Small intestine (tissue), 7 donors: Measurements from ENCODE around the gene PALLD. TPM values are rescaled to one million over a fixed set of nuclear protein-coding genes. Genes with fewer than 3 reads are reported as not detected.

Experiments used
- DNase-seq, 2 donors: peaks; one replicate each; pipeline versions ENCODE4 v3.0.0 to v3.0.0-alpha.2; 2013
- FAIRE-seq: peaks from 2 replicates; lab custom pipeline; 2012; peaks lifted over from hg19 to GRCh38; lab: Jason Lieb, UNC
- H3K27ac ChIP-seq, 3 donors: one replicate each; pipeline ENCODE4 v1.5.1; 2013; ENCODE audit warnings: low read length in 2 of 3, mild to moderate bottlenecking in 2 of 3, control low read depth in 1 of 3, inconsistent platforms in 1 of 3, low read depth in 1 of 3, moderate library complexity in 1 of 3
- H3K27me3 ChIP-seq, 3 donors: one replicate each; pipeline ENCODE4 v1.6.1; 2013; ENCODE audit warnings: low read length in 3 of 3, inconsistent platforms in 1 of 3; ENCODE audit not compliant: control insufficient read depth in 3 of 3, insufficient read depth in 3 of 3
- H3K36me3 ChIP-seq, 3 donors: one replicate each; pipeline ENCODE4 v1.6.1; 2013; ENCODE audit warnings: low read length in 3 of 3, inconsistent platforms in 1 of 3, low read depth in 1 of 3, mild to moderate bottlenecking in 1 of 3, moderate library complexity in 1 of 3; ENCODE audit not compliant: control insufficient read depth in 3 of 3, insufficient read depth in 2 of 3
- H3K4me1 ChIP-seq, 3 donors: one replicate each; pipeline ENCODE4 v1.6.1; 2013; ENCODE audit warnings: low read length in 2 of 3, inconsistent platforms in 1 of 3, low read depth in 1 of 3, mild to moderate bottlenecking in 1 of 3, moderate library complexity in 1 of 3; ENCODE audit not compliant: control insufficient read depth in 3 of 3, insufficient read depth in 2 of 3
- H3K4me3 ChIP-seq, 3 donors: one replicate each; pipeline ENCODE4 v1.5.1; 2013; ENCODE audit warnings: low read length in 3 of 3, control low read depth in 1 of 3, inconsistent platforms in 1 of 3, low read depth in 1 of 3, mild to moderate bottlenecking in 1 of 3, moderate library complexity in 1 of 3
- H3K9me3 ChIP-seq, 2 donors: one replicate each; pipeline ENCODE4 v1.6.1; 2013; ENCODE audit warnings: low read depth in 1 of 2, low read length in 1 of 2; ENCODE audit not compliant: control insufficient read depth in 2 of 2, insufficient read depth in 1 of 2
- WGBS, 3 donors: extraction: QIAGEN DNeasy Blood & Tissue Kit; methylation state at CpG; one replicate each; pipeline ENCODE4 v1.1.7; 2013; 5-methylcytosine and 5-hydroxymethylcytosine counted together
- polyA plus RNA-seq, 4 donors: library from polyadenylated mRNA; stranded (reverse) in 3 of 4; unstranded in 1 of 4; fragments of 200-250 nt in 3 of 4; fragments of 120-200 nt in 1 of 4; gene quantifications; one replicate each; pipeline versions ENCODE4 v1.2.1 to v1.2.3, GENCODE V29; 2013
- donor health status: healthy with polysubstance abuse.
- donor health status: control.
- donor health status: control.
- donor health status: Bipolar disorder and iron deficiency.
- donor health status: healthy.

Gene PALLD
- polyA plus RNA-seq, 4 donors = 31.3 to 58.9 (median 38.0) TPM

DNA sequence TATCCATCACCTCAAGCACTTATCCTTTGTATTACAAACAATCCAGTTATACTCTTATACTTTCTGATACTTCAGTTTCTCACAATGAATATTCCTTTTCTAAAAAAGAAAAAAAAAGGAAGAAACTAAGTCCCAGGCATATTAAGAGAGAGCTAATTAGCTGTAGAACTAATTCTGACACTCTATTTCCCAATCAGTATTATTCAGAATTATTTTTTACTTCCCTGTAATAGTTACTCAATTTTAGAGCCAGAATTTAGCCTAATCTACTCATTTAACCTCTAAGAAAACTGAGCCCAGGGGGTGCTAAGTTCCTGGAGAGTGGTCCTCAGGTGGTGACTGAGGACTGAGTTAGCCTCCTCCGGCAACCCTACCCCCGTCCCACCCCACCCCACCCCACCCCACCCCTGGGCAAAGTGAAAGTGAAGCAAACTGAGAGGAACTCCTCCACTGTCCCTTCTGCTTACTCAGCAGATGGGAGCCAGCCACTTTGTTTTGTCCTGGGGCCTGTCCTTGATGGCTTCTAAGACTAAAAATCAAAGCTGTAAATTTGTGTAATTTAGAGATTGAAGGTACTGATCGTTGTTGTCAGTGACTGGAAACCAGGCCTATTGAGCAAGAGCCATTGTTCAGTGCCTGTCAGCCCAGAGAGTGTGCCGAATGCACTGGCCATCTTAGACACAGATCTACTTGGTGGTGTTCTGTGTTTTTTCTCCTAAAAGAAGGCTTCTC, 351.1 kb downstream of the PALLD start:
- 19 to 22% (median 21%) methylated on average over 4 of the region's 4 CpGs for WGBS, 3 donors
- peak overlapping the region in 1 of 3 donors; percentile 85 for H3K27ac ChIP-seq
- no peaks in the 10 kb centered on the region for H3K9me3 ChIP-seq
- no peak overlapping the region for H3K4me3 ChIP-seq
- H3K36me3 ChIP-seq = peaks cover 0 to 2% (median 0%) of the 10 kb centered on the region in 3 donors
- peak; percentile 28 to 69 for DNase-seq
- no peak for FAIRE-seq
- peaks cover 3 to 15% (median 6%) of the 10 kb centered on the region in 3 donors for H3K4me1 ChIP-seq
- no peaks in the 10 kb centered on the region for H3K27me3 ChIP-seq

DNA sequence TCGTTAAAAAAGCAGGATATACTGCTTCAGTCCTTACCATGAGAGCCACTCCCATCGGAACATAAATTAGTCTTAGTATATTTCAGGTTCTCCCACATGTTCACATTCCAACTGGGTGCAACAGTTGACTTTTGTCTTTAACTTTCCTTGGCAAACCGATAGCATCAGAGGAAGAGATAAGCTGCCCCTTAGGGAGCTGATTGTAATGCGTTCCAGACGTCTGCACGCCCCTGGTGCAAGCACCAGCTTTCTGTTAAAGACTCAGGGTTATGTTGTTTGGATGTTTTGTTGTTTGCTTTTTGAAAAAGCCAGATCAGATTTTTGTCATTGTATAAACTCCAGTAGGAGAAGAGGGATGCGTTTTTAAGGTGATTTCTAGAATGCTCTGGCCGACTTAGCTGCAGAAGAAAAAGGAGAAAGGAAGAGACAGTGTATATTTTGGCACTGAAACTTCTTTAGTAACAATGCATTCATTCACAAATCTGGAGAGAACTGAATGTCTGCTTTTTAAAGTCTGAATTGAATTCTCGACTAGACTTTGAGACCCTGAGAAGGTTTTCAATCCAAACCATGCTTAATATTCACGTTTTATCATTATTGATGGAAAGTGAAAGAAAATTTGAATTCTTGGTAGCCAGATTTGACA, 352.3 kb downstream of the PALLD start:
- 21 to 23% (median 21%) methylated on average over 10 of the region's 10 CpGs for WGBS, 3 donors
- Histone ChIP-seq H3K27ac (no peak overlapping the region), H3K36me3 (peaks cover 0 to 7% (median 2%) of the 10 kb centered on the region in 3 donors), H3K4me3 (no peak overlapping the region), H3K4me1 (peaks cover 3 to 15% (median 6%) of the 10 kb centered on the region in 3 donors), H3K27me3 (no peaks in the 10 kb centered on the region), H3K9me3 (no peaks in the 10 kb centered on the region)
- FAIRE-seq = no peak
- no peak for DNase-seq

DNA sequence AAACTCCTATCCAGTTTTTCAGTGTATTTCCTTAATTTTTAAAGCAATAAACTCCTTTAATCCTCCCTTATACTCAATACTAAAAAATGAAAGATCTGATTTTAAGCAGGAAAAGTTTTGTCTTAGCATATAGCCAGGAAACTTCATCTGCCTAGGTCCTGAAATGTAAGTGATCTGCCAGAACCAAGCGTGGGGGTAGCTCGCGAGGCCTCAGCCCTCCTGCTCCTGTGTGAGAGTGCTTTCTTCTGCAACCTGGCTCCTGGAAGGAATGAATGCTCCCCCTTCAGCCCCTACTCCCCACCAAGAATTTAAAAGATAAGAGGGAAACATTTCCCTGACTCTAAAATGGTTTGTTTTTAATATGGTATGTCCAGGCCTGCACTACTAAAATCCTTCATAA, 353.1 kb downstream of the PALLD start:
- no peak for DNase-seq
- no peak overlapping the region for H3K27ac ChIP-seq
- peaks cover 0 to 7% (median 2%) of the 10 kb centered on the region in 3 donors for H3K36me3 ChIP-seq
- peaks cover 3 to 10% (median 6%) of the 10 kb centered on the region in 3 donors for H3K4me1 ChIP-seq
- no peak overlapping the region for H3K4me3 ChIP-seq
- no peaks in the 10 kb centered on the region for H3K9me3 ChIP-seq
- H3K27me3 ChIP-seq = no peaks in the 10 kb centered on the region
- WGBS, 3 donors = 92 to 96% (median 94%) methylated on average over 3 of the region's 3 CpGs
- no peak for FAIRE-seq

DNA sequence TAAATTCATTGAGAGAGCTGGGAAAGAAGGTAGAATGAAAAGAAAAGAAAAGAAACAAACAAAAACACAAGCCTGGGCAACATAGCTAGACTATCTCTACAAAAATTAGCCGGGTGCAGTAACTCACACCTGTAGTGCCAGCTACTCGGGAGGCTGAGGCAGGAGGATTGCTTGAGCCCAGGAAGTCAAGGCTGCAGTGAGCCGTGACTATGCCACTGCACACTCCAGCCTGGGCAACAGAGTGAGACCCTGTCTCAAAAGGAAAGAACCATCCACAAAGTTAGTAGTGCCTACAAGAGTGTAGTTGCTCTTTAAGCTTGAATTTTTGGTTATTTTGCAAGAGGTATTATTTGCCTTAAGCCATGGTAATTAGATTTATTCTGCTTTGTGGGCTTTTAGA, 355.5 kb downstream of the PALLD start:
- no peak for FAIRE-seq
- whole genome bisulfite sequencing, 3 donors = 90 to 97% (median 91%) methylated on average over 3 of the region's 3 CpGs
- no peaks in the 10 kb centered on the region for H3K9me3 ChIP-seq

DNA sequence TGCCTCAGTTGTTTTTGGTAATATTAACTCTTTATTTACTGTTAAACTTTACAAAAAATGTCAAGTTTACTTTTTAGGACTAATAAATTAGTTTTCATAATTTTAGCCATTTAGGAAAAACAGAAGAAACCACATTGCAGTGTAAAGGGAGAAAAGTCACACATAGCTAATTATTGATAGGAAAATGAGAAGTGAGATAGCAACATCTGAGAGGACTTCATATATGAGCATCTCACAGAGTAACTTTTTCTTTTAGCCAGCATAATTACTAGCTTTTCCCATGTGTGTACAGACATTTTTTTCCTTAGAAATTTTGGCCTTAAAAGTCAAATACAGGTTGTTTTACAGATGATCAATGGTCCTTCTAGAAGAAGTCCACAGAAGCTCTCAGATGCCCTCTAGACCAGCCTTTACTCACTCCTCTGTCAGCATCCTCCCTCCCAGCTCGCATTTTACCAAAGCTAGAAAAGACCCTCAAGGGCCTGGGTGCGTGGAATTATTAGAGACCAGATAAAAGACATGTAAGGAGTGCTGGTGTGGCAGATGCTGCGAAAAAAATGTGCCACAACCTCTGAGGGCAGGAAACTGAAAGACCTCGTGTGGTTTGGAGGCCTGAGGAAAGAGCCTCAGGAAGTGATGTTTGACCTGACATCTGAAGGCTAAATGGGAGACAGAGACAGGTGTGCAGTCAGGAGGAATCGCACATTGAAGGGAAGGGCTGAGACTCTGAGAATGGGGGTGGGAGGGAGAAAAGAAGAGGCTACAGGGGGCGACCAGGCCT, 356.3 kb downstream of the PALLD start:
- 68 to 78% (median 71%) methylated on average over 6 of the region's 6 CpGs for WGBS, 3 donors
- Histone ChIP-seq H3K27ac (peak overlapping the region in 1 of 3 donors; percentile 4), H3K4me1 (peaks cover 3 to 10% (median 6%) of the 10 kb centered on the region in 3 donors)

More for the DNA sequence above, 355.5 kb downstream of the PALLD start:
- peaks cover 0 to 7% (median 2%) of the 10 kb centered on the region in 3 donors for H3K36me3 ChIP-seq
- no peak for DNase-seq
- no peak overlapping the region for H3K4me3 ChIP-seq
- no peak overlapping the region for H3K27ac ChIP-seq
- H3K4me1 ChIP-seq = peaks cover 3 to 10% (median 6%) of the 10 kb centered on the region in 3 donors
- H3K27me3 ChIP-seq = no peaks in the 10 kb centered on the region

DNA sequence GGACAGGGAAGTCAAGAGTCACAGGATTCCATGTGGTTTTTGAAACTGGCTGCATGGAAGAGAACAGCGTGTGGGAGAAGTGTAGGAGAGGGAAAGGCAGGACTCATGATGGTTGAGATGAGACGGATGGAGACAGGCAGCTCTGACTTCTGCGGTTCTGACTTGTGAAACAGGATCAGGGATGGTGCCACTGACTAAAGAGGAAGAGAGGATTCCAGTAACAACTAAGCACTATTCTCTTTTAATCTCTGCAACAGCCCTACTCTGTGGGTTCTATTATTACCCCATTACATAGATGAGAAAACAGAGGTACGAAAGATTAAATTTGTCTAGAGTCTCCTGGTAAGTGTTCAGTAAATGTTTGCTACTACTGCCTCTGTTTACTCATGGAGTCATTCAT, 356.9 kb downstream of the PALLD start:
- no peak for FAIRE-seq
- Histone ChIP-seq H3K4me3 (no peak overlapping the region), H3K27me3 (no peaks in the 10 kb centered on the region), H3K36me3 (peaks cover 0 to 7% (median 2%) of the 10 kb centered on the region in 3 donors), H3K9me3 (no peaks in the 10 kb centered on the region), H3K27ac (peak overlapping the region in 1 of 3 donors; percentile 3), H3K4me1 (peaks cover 0 to 4% (median 3%) of the 10 kb centered on the region in 3 donors)
- no peak for DNase-seq
- 84 to 91% (median 87%) methylated on average over 4 of the region's 4 CpGs for WGBS, 3 donors

More for the DNA sequence above, 356.3 kb downstream of the PALLD start:
- FAIRE-seq (no peak), DNase-seq (no peak)
- no peaks in the 10 kb centered on the region for H3K27me3 ChIP-seq
- H3K4me3 ChIP-seq = no peak overlapping the region
- peaks cover 0 to 7% (median 2%) of the 10 kb centered on the region in 3 donors for H3K36me3 ChIP-seq
- no peaks in the 10 kb centered on the region for H3K9me3 ChIP-seq

DNA sequence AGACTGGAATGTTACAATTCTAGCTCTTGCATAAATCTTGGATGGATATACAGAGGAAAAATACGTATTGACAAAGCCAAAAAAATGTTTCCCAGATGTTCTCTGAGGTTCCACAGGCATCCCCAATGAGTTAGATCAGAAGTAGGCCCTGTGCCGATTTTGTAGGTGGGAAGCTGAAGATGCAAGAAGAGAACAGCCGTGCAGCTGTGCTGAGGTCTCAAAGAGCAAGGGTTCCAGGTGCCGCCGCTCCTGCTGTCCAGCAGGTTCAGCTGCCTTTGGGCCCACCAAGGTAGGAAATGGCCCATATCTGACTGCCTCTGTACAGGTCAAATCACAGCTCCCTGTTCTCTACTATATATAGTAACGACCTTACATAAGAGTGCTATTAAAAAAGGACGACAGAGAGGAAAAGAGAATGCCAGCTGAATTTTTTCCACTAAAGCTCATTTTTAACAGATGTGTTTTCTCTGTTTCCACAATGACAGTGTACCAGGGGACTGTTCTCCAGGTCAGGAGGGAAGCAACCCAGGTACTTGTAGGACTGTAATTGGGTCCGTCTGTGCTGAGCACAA, 357.6 kb downstream of the PALLD start:
- Histone ChIP-seq H3K27ac (peak overlapping the region in 1 of 3 donors; percentile 43), H3K9me3 (no peaks in the 10 kb centered on the region), H3K36me3 (peaks cover 0 to 7% (median 2%) of the 10 kb centered on the region in 3 donors), H3K4me3 (no peak overlapping the region), H3K27me3 (no peaks in the 10 kb centered on the region), H3K4me1 (no peaks in the 10 kb centered on the region)
- FAIRE-seq = no peak
- no peak for DNase-seq
- 74 to 93% (median 85%) methylated on average over 8 of the region's 8 CpGs for WGBS, 3 donors

DNA sequence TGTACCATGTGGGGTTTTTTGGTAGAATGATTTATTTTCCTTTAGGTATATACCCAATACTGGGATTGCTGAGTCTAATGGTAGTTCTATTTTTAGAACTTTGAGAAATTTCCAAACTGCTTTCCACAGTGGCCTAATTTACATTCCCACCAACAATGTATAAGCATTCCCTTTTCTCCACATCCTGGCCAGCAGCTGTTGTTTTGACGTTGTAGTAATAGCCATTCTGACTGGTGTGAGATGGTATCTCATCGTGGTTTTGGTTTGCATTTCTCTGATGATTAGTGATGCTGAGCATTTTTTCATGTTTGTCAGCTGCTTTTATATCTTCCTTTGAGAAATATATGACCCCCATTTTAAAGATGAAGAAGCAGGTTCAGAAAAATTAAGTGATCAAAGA, 359.5 kb downstream of the PALLD start:
- WGBS, 3 donors = 56 to 83% (median 74%) methylated on average over 2 of the region's 2 CpGs
- peaks cover 0 to 7% (median 2%) of the 10 kb centered on the region in 3 donors for H3K36me3 ChIP-seq
- DNase-seq (no peak), FAIRE-seq (no peak)
- no peaks in the 10 kb centered on the region for H3K27me3 ChIP-seq
- H3K9me3 ChIP-seq = no peaks in the 10 kb centered on the region
- H3K27ac ChIP-seq = no peak overlapping the region
- no peaks in the 10 kb centered on the region for H3K4me1 ChIP-seq
- no peak overlapping the region for H3K4me3 ChIP-seq
